Measurements from ENCODE around the gene PTPN6. TPM values are rescaled to one million over a fixed set of nuclear protein-coding genes. Genes with fewer than 3 reads are reported as not detected.

PTPN6 gene
- total and polyA plus RNA-seq, 9 of the 15 experiments (the other 6 are each of a cell fraction or from before 2014, with no cell fraction given) = 1.5 to 5.1 (median 3.9) TPM

GRCh38 chr12:6941267-6941666 is 9.9 kb upstream of the PTPN6 start:
- Histone ChIP-seq H3K4me3 (no peak overlapping the region), H3K9me1 (ENCODE audit: control insufficient read depth, insufficient read depth, low read length) (no peaks in the 10 kb centered on the region), H3K9me3 (replicated peaks; ENCODE audit: control insufficient read depth, insufficient read depth, low read depth, low read length) (no peaks in the 10 kb centered on the region), H3K4me2 (ENCODE audit: insufficient read depth, low read length) (no peak overlapping the region), H3K27ac (ENCODE audit: extremely low read depth, low read depth, low read length) (no peak overlapping the region), H4K20me1 (replicated peaks; ENCODE audit: control insufficient read depth, insufficient read depth, low read length) (no peaks in the 10 kb centered on the region), H3K79me2 (ENCODE audit: control insufficient read depth, insufficient read depth, low read length) (peaks cover 13% of the 10 kb centered on the region), H3K4me1 (replicated peaks in 1 of 2; ENCODE audit: control insufficient read depth in 2 of 2, insufficient read depth in 2 of 2, low read length in 2 of 2) (peaks cover 21 to 67% of the 10 kb centered on the region in 2 experiments), H2AFZ (ENCODE audit: low read depth, low read length) (no peak overlapping the region), H3K27me3 (ENCODE audit: control insufficient read depth in 2 of 2, insufficient read depth in 2 of 2, low read length in 2 of 2) (no peaks in the 10 kb centered on the region), H3K9ac (ENCODE audit: insufficient read depth in 1 of 2, low read depth in 2 of 2, low read length in 2 of 2) (peak overlapping the region in 1 of 2 experiments; percentile 32; a peak in 2 of 4 replicates), H3K36me3 (ENCODE audit: control insufficient read depth, insufficient read depth, low read length) (peaks cover 48% of the 10 kb centered on the region; the same call in 2 of the 3 replicates)
- CTCF ChIA-PET (ENCODE audit: low intra/inter-chr PET ratio) = no interaction called here
- WGBS (ENCODE audit: insufficient coverage, low coverage, missing lambda C conversion rate) = 87% methylated on average over 10 of the region's 12 CpGs
- in situ Hi-C loops (cut with MboI) (loop anchor here (5.0 kb wide), 1 partner anchor 74 kb away; the partner anchor contains the start of gene TPI1), intact Hi-C loops (cut with micrococcal nuclease) (loop anchor here (5.0 kb wide), 1 partner anchor 74 kb away; the partner anchor contains the start of gene TPI1)
- no peak for DNase-seq (ENCODE audit: extremely low read depth in 1 of 4, low spot score in 3 of 4)
- no TSS peak for BruUV-seq (replicated peaks)
- no peak for FAIRE-seq
- TF ChIP-seq POLR3G (IDR thresholded peaks at IDR 0.05; ENCODE audit: extremely low read depth, insufficient read length, insufficient replicate concordance) = no peak
- peak; percentile 43; the same call in 1 of the 2 replicates for TF ChIP-seq RBFOX2 (IDR thresholded peaks at IDR 0.05; ENCODE audit: low read depth, low read length)
- TF ChIP-seq POLR2G (IDR thresholded peaks at IDR 0.05; ENCODE audit: low read depth, low read length) = peak; percentile 67
- ATAC-seq = no peak
- POLR2A ChIA-PET = interaction anchor here (1.0 to 2.2 kb wide), 2 partner anchors 23 to 72 kb away, joined by 7 to 8 read pairs; no protein-coding TSS in a partner anchor

- FAIRE-seq (no peak), DNase-seq (ENCODE audit: extremely low read depth in 1 of 4, low spot score in 3 of 4) (no peak), ATAC-seq (no peak)
- Histone ChIP-seq H3K4me1 (replicated peaks in 1 of 2; ENCODE audit: control insufficient read depth in 2 of 2, insufficient read depth in 2 of 2, low read length in 2 of 2) (peaks cover 21 to 67% of the 10 kb centered on the region in 2 experiments), H3K36me3 (ENCODE audit: control insufficient read depth, insufficient read depth, low read length) (peaks cover 43% of the 10 kb centered on the region; the same call in 2 of the 3 replicates), H3K9me1 (ENCODE audit: control insufficient read depth, insufficient read depth, low read length) (no peaks in the 10 kb centered on the region), H3K79me2 (ENCODE audit: control insufficient read depth, insufficient read depth, low read length) (peaks cover 13% of the 10 kb centered on the region), H3K27ac (ENCODE audit: extremely low read depth, low read depth, low read length) (no peak overlapping the region), H2AFZ (ENCODE audit: low read depth, low read length) (no peak overlapping the region), H3K27me3 (ENCODE audit: control insufficient read depth in 2 of 2, insufficient read depth in 2 of 2, low read length in 2 of 2) (no peaks in the 10 kb centered on the region), H3K9me3 (replicated peaks; ENCODE audit: control insufficient read depth, insufficient read depth, low read depth, low read length) (no peaks in the 10 kb centered on the region), H4K20me1 (replicated peaks; ENCODE audit: control insufficient read depth, insufficient read depth, low read length) (no peaks in the 10 kb centered on the region), H3K4me3 (no peak overlapping the region), H3K9ac (ENCODE audit: insufficient read depth in 1 of 2, low read depth in 2 of 2, low read length in 2 of 2) (peak overlapping the region in 1 of 2 experiments; percentile 47; a peak in 1 of 4 replicates), H3K4me2 (ENCODE audit: insufficient read depth, low read length) (no peak overlapping the region)
- 88% methylated on average over 4 of the region's 12 CpGs for WGBS (ENCODE audit: insufficient coverage, low coverage, missing lambda C conversion rate)
- CTCF ChIA-PET (ENCODE audit: low intra/inter-chr PET ratio) = no interaction called here
- intact Hi-C loops (cut with micrococcal nuclease) = loop anchor here (5.0 kb wide), 1 partner anchor 74 kb away; the partner anchor contains the start of gene TPI1
- in situ Hi-C loops (cut with MboI) = loop anchor here (5.0 kb wide), 1 partner anchor 74 kb away; the partner anchor contains the start of gene TPI1
- no TSS peak for BruUV-seq (replicated peaks)
- POLR2A ChIA-PET = no interaction called here
- TF ChIP-seq ZC3H8 (IDR thresholded peaks at IDR 0.05) (no peak), KLF6 (CRISPR knock-in tag; IDR thresholded peaks at IDR 0.05; ENCODE audit: borderline replicate concordance) (no peak)
These were observed 9.4 kb upstream of the PTPN6 start for GRCh38 chr12:6941782-6942181.

All from K562 (cell line).